OCI-LY1 (cell line): ENCODE results near the gene KIAA1614.

Source experiments
- H2AFZ ChIP-seq: fragments of 200-600 bp; sonication (generic), shearing (Covaris generic); 2 replicates; pipeline ENCODE4 v1.6.0; 2014; ENCODE audit warnings: antibody characterized with exemption, mild to moderate bottlenecking, low read length
- H3F3A ChIP-seq: fragments of 200-600 bp; sonication (generic), shearing (Covaris generic); 2 replicates; pipeline ENCODE4 v1.6.0; 2014; ENCODE audit warnings: mild to moderate bottlenecking, antibody characterized with exemption, low read length, moderate library complexity; ENCODE audit not compliant: insufficient read depth
- H3K27ac ChIP-seq: fragments of 200-600 bp; sonication (generic); 2 replicates; pipeline ENCODE4 v1.5.1; 2014; ENCODE audit warnings: low read length, mixed run types, mild to moderate bottlenecking, low read depth; ENCODE audit not compliant: poor library complexity, severe bottlenecking
- H3K27me3 ChIP-seq: fragments of 200-600 bp; sonication (generic); 2 replicates; pipeline ENCODE4 v1.6.0; 2014; ENCODE audit warnings: antibody characterized with exemption, mild to moderate bottlenecking, low read length, moderate library complexity; ENCODE audit not compliant: insufficient read depth
- H3K36me3 ChIP-seq: fragments of 200-600 bp; sonication (generic); 2 replicates; pipeline ENCODE4 v1.6.1; 2014; ENCODE audit warnings: mild to moderate bottlenecking, antibody characterized with exemption, low read length, moderate library complexity, mixed read lengths; ENCODE audit not compliant: insufficient read depth
- H3K4me1 ChIP-seq: fragments of 200-600 bp; sonication (generic); 2 replicates; pipeline ENCODE4 v1.5.1; 2014; ENCODE audit warnings: mild to moderate bottlenecking, low read length, moderate library complexity; ENCODE audit not compliant: insufficient read depth, severe bottlenecking
- H3K4me2 ChIP-seq: fragments of 200-600 bp; sonication (generic), shearing (Covaris generic); 2 replicates; pipeline ENCODE4 v1.6.1; 2014; ENCODE audit warnings: low read length
- H3K4me3 ChIP-seq: fragments of 200-600 bp; sonication (generic); 2 replicates; pipeline ENCODE4 v1.5.1; 2014; ENCODE audit warnings: low read length, low read depth, mild to moderate bottlenecking, mixed read lengths; ENCODE audit not compliant: poor library complexity, severe bottlenecking
- H3K79me2 ChIP-seq: fragments of 200-600 bp; shearing (Covaris generic); 2 replicates; pipeline ENCODE4 v1.6.1; 2016; ENCODE audit warnings: mixed run types, low read length, mixed read lengths; ENCODE audit not compliant: insufficient read depth
- H3K9ac ChIP-seq: fragments of 200-600 bp; sonication (generic), shearing (Covaris generic); 2 replicates; pipeline ENCODE4 v1.6.1; 2014; ENCODE audit warnings: mild to moderate bottlenecking, low read length, mixed read lengths
- H3K9me2 ChIP-seq: fragments of 200-600 bp; sonication (generic), shearing (Covaris generic); 2 replicates; pipeline ENCODE4 v1.6.1; 2014; ENCODE audit warnings: low read depth, mild to moderate bottlenecking, low read length, mixed read lengths
- H3K9me3 ChIP-seq: fragments of 200-600 bp; shearing (Covaris generic); 2 replicates; pipeline ENCODE4 v1.6.1; 2014; ENCODE audit warnings: low read length, mixed read lengths
- H4K20me1 ChIP-seq: fragments of 200-600 bp; sonication (generic), shearing (Covaris generic); 2 replicates; pipeline ENCODE4 v1.6.0; 2016; ENCODE audit warnings: mild to moderate bottlenecking, low read length; ENCODE audit not compliant: insufficient read depth
- EZH2 ChIP-seq: fragments of 200-600 bp; sonication (generic), shearing (Covaris generic); IDR thresholded peaks from 2 replicates; pipeline ENCODE4 v1.8.0; 2017; ENCODE audit warnings: borderline replicate concordance, mixed run types, mild to moderate bottlenecking, antibody characterized with exemption, low read length, moderate library complexity, mixed read lengths
- TF ChIP-seq, protein P1 (sequence below): fragments of 200-600 bp; sonication (generic), shearing (Covaris generic); IDR thresholded peaks from 2 replicates; pipeline ENCODE4 v1.5.1; 2017; ENCODE audit warnings: mild to moderate bottlenecking, antibody characterized with exemption, low read length, moderate library complexity, mixed read lengths

Gene KIAA1614

DNA sequence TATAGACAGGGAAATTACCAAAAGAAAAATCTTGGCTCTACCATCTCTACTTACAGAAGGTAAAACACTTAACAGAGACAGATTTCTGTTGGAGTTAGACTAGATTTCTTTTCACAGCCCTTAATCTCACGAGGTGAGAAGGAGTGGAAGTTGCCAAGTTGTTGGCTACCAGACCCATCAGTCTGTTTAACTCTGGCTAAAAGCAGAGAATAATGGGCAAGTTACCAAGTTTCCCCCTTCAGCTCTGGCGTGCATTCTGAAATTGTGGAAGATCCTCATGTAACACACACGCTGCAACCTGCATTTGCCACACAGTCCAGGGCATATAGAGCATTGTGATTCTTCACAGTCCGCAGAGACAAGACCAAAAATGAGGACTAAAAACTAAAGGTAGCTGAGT is 60.7 kb downstream of the KIAA1614 start:
- H3K4me3 ChIP-seq: no peak overlapping the region
- no peaks in the 10 kb centered on the region for H3K9me3 ChIP-seq
- H3K4me2 ChIP-seq: no peak overlapping the region
- H3K27ac ChIP-seq: no peak overlapping the region
- no peaks in the 10 kb centered on the region for H3K27me3 ChIP-seq
- H2AFZ ChIP-seq: no peak overlapping the region
- TF ChIP-seq, protein P1, sequence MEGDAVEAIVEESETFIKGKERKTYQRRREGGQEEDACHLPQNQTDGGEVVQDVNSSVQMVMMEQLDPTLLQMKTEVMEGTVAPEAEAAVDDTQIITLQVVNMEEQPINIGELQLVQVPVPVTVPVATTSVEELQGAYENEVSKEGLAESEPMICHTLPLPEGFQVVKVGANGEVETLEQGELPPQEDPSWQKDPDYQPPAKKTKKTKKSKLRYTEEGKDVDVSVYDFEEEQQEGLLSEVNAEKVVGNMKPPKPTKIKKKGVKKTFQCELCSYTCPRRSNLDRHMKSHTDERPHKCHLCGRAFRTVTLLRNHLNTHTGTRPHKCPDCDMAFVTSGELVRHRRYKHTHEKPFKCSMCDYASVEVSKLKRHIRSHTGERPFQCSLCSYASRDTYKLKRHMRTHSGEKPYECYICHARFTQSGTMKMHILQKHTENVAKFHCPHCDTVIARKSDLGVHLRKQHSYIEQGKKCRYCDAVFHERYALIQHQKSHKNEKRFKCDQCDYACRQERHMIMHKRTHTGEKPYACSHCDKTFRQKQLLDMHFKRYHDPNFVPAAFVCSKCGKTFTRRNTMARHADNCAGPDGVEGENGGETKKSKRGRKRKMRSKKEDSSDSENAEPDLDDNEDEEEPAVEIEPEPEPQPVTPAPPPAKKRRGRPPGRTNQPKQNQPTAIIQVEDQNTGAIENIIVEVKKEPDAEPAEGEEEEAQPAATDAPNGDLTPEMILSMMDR: no peak
- no peak for TF ChIP-seq EZH2
- no peaks in the 10 kb centered on the region for H3K79me2 ChIP-seq
- peaks cover 29% of the 10 kb centered on the region; the same call in 1 of the 2 replicates for H3K36me3 ChIP-seq
- H3K4me1 ChIP-seq: no peaks in the 10 kb centered on the region
- no peaks in the 10 kb centered on the region for H3K9me2 ChIP-seq
- no peaks in the 10 kb centered on the region for H4K20me1 ChIP-seq
- no peak overlapping the region for H3K9ac ChIP-seq
- H3F3A ChIP-seq: no peaks in the 10 kb centered on the region

GRCh38 chr1:180974236-180974635 is 61.5 kb downstream of the KIAA1614 start:
- no peaks in the 10 kb centered on the region for H4K20me1 ChIP-seq
- no peak for TF ChIP-seq EZH2
- TF ChIP-seq, protein P1: no peak
- H3K4me2 ChIP-seq: no peak overlapping the region
- no peak overlapping the region for H3K4me3 ChIP-seq
- no peak overlapping the region for H2AFZ ChIP-seq
- no peaks in the 10 kb centered on the region for H3K79me2 ChIP-seq
- H3F3A ChIP-seq: no peaks in the 10 kb centered on the region
- no peaks in the 10 kb centered on the region for H3K9me3 ChIP-seq
- no peaks in the 10 kb centered on the region for H3K9me2 ChIP-seq
- H3K27ac ChIP-seq: no peak overlapping the region
- no peaks in the 10 kb centered on the region for H3K4me1 ChIP-seq
- no peak overlapping the region for H3K9ac ChIP-seq
- peaks cover 32% of the 10 kb centered on the region; the same call in 1 of the 2 replicates for H3K36me3 ChIP-seq
- H3K27me3 ChIP-seq: no peaks in the 10 kb centered on the region

GRCh38 chr1:180975551-180975950 is 62.9 kb downstream of the KIAA1614 start:
- TF ChIP-seq EZH2: no peak
- TF ChIP-seq, protein P1: no peak
- Histone ChIP-seq H2AFZ (no peak overlapping the region), H3K4me3 (no peak overlapping the region), H4K20me1 (no peaks in the 10 kb centered on the region), H3K9me2 (no peaks in the 10 kb centered on the region), H3K27me3 (no peaks in the 10 kb centered on the region), H3K4me2 (no peak overlapping the region), H3K36me3 (peaks cover 39% of the 10 kb centered on the region), H3K79me2 (no peaks in the 10 kb centered on the region), H3K9me3 (no peaks in the 10 kb centered on the region), H3K27ac (no peak overlapping the region), H3F3A (no peaks in the 10 kb centered on the region), H3K4me1 (no peaks in the 10 kb centered on the region), H3K9ac (no peak overlapping the region)
